DND-41 (cell line): ENCODE measurements around the gene HNRNPLL.
A peak's percentile ranks its signal among the peaks of the same experiment; 100 is the strongest.
"Not testable (repeated sequence)": the region's sequence is repeated elsewhere in the genome, so short reads cannot be mapped to it uniquely, and the experiment has no call there.

Source experiments
- ATAC-seq: fragments of 200-7000 bp; cut with Tn5 transposase; 3 replicates; pipeline ENCODE4 v1.9.1; 2021; ENCODE audit warnings: low read depth; ENCODE audit not compliant: insufficient read depth
- DNase-seq: peaks from one replicate; pipeline ENCODE4 v3.0.0-alpha.2; 2020
- H2AFZ ChIP-seq: 2 replicates; pipeline ENCODE4 v1.6.0; 2012; ENCODE audit warnings: low read depth, low read length
- H3K27ac ChIP-seq: 2 replicates; pipeline ENCODE4 v1.5.1; 2012; ENCODE audit warnings: low read length, inconsistent platforms
- H3K27me3 ChIP-seq: fragments of 200-600 bp; sonication (generic); 2 replicates; pipeline ENCODE4 v1.6.0; 2012; ENCODE audit warnings: low read length, mild to moderate bottlenecking, inconsistent platforms; ENCODE audit not compliant: insufficient read depth, poor library complexity
- H3K36me3 ChIP-seq: 2 replicates; pipeline ENCODE4 v1.5.1; 2012; ENCODE audit warnings: low read length, inconsistent platforms; ENCODE audit not compliant: insufficient read depth
- H3K4me1 ChIP-seq: 2 replicates; pipeline ENCODE4 v1.5.1; 2012; ENCODE audit warnings: mild to moderate bottlenecking, low read length; ENCODE audit not compliant: insufficient read depth
- H3K4me2 ChIP-seq: 2 replicates; pipeline ENCODE4 v1.6.0; 2012; ENCODE audit warnings: mild to moderate bottlenecking, moderate library complexity, low read length, inconsistent platforms; ENCODE audit not compliant: insufficient read depth
- H3K4me3 ChIP-seq, 2 experiments: fragments of 200-600 bp in 1 of 2; shearing (Covaris generic) in 1 of 2; 2 replicates each; pipeline ENCODE4 v1.5.1; 2012 to 2016; ENCODE audit warnings: inconsistent platforms in 2 of 2, low read length in 2 of 2, mild to moderate bottlenecking in 2 of 2, low read depth in 1 of 2, moderate library complexity in 1 of 2
- H3K79me2 ChIP-seq: 2 replicates; pipeline ENCODE4 v1.6.0; 2012; ENCODE audit warnings: low read length, inconsistent platforms; ENCODE audit not compliant: insufficient read depth
- H3K9ac ChIP-seq: 2 replicates; pipeline ENCODE4 v1.6.0; 2012; ENCODE audit warnings: low read depth, mild to moderate bottlenecking, inconsistent platforms, low read length, moderate library complexity
- H3K9me3 ChIP-seq: 2 replicates; pipeline ENCODE4 v1.5.1; 2012; ENCODE audit warnings: low read length, moderate library complexity, mild to moderate bottlenecking, inconsistent platforms; ENCODE audit not compliant: insufficient read depth, severe bottlenecking
- H4K20me1 ChIP-seq: 2 replicates; pipeline ENCODE4 v1.6.0; 2012; ENCODE audit warnings: low read length; ENCODE audit not compliant: insufficient read depth
- CTCF ChIP-seq: IDR thresholded peaks from 2 replicates; pipeline ENCODE4 v1.5.1; 2012; ENCODE audit warnings: borderline replicate concordance, low read length, moderate library complexity, mild to moderate bottlenecking; ENCODE audit not compliant: poor library complexity, severe bottlenecking; ENCODE audit errors: extremely low read depth
- EZH2 ChIP-seq: IDR thresholded peaks from 3 replicates; pipeline ENCODE4 v1.6.1; 2012; ENCODE audit warnings: borderline replicate concordance, low read depth, mild to moderate bottlenecking, moderate library complexity, low read length, inconsistent platforms; ENCODE audit not compliant: severe bottlenecking

The HNRNPLL gene

DNA sequence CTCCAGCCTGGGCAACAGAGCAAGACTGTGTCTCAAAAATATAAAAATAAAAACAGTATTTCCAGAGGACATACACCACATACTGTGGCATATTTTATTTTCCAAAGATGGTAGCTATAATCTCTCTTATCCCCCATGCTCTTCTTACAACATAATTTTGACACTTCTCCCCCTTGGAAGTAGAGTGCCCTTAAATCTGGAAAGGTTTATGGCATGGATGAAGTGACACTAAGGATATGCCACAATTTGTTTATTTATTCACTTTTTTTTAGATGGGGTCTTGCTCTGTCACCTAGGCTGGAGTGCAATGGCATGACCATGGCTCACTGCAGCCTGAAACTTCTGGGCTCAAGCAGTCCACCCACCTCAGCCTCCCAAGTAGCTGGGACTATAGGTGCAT is 56.7 kb downstream of the HNRNPLL start:
- no peak overlapping the region for H3K4me3 ChIP-seq
- no peak overlapping the region for H2AFZ ChIP-seq
- no peak for TF ChIP-seq CTCF
- TF ChIP-seq EZH2, result no peak
- H3K9me3 ChIP-seq, result peaks cover 3% of the 10 kb centered on the region
- ATAC-seq, result no peak
- H3K4me1 ChIP-seq, result peaks cover 27% of the 10 kb centered on the region
- no peaks in the 10 kb centered on the region for H3K79me2 ChIP-seq
- no peak overlapping the region for H3K9ac ChIP-seq
- H3K36me3 ChIP-seq, result no peaks in the 10 kb centered on the region
- no peak for DNase-seq
- no peak overlapping the region for H3K4me2 ChIP-seq
- H3K27ac ChIP-seq, result no peak overlapping the region
- no peaks in the 10 kb centered on the region for H3K27me3 ChIP-seq
- H4K20me1 ChIP-seq, result no peaks in the 10 kb centered on the region

DNA sequence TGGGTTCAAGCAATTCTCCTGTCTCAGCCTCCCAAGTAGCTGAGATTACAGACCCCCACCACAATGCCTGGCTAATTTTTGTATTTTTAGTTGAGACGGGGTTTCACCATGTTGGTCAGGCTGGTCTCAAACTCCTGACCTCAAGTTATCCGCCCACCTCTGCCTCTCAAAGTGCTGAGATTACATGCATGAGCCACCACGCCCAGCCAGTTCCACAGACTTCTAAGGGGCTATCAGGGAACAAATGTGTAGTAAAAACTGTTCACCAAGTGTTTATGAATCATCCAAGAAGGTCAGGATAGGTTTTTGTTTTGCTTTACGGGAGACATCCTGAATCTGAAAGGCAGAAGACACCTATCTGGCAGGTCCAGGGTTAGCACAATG is 60.5 kb downstream of the HNRNPLL start:
- H3K4me2 ChIP-seq, result peak overlapping the region; percentile 43
- not testable (repeated sequence) for H3K36me3 ChIP-seq, ATAC-seq, H3K79me2 ChIP-seq, DNase-seq, H3K9ac ChIP-seq, H3K9me3 ChIP-seq, H3K27me3 ChIP-seq, H2AFZ ChIP-seq, H3K4me3 ChIP-seq, H4K20me1 ChIP-seq
- H3K27ac ChIP-seq, result peak overlapping the region; percentile 0; the same call in 1 of the 2 replicates
- H3K4me1 ChIP-seq, result peaks cover 27% of the 10 kb centered on the region

GRCh38 chr2:38540580-38541286 is 62.0 kb downstream of the HNRNPLL start:
- TF ChIP-seq EZH2 (no peak), CTCF (no peak)
- peaks cover 5% of the 10 kb centered on the region for H3K27me3 ChIP-seq
- H3K4me1 ChIP-seq, result peaks cover 34% of the 10 kb centered on the region
- peaks cover 3% of the 10 kb centered on the region for H3K9me3 ChIP-seq
- H3K4me2 ChIP-seq, result no peak overlapping the region
- no peak overlapping the region for H3K9ac ChIP-seq
- ATAC-seq (no peak), DNase-seq (no peak)
- no peak overlapping the region for H3K27ac ChIP-seq
- H4K20me1 ChIP-seq, result 0 out of 2 replicates have a peak, but pooled peaks cover 3% of the 10 kb centered on the region
- no peaks in the 10 kb centered on the region for H3K36me3 ChIP-seq
- no peak overlapping the region for H3K4me3 ChIP-seq
- no peaks in the 10 kb centered on the region for H3K79me2 ChIP-seq
- no peak overlapping the region for H2AFZ ChIP-seq

DNA sequence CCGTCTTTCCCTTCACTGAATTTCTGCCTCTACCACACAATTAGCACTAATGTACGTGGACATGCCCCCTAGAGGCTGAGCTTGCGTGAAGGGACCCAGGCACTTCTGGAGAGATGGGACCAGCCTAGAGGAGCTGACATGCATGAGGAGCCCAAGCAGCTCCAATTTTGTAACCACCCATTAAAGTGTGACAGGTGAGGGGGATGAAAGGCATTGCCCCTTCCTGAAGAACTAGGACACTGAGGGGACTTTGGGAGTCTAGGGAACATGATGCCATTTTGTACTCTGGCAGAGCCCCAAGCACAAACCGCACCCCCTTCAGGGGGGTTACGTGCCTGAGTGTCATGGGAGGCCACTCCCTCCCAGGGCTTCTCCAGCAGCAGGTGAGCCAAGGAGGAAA is 63.6 kb downstream of the HNRNPLL start:
- DNase-seq (no peak), ATAC-seq (no peak)
- H3K36me3 ChIP-seq, result no peaks in the 10 kb centered on the region
- H3K27ac ChIP-seq, result no peak overlapping the region
- H3K9ac ChIP-seq, result no peak overlapping the region
- peaks cover 5% of the 10 kb centered on the region for H3K27me3 ChIP-seq
- no peak overlapping the region for H2AFZ ChIP-seq
- peaks cover 27% of the 10 kb centered on the region for H3K4me1 ChIP-seq
- no peaks in the 10 kb centered on the region for H3K9me3 ChIP-seq
- TF ChIP-seq EZH2 (no peak), CTCF (peak; percentile 18)
- H4K20me1 ChIP-seq, result 0 out of 2 replicates have a peak, but pooled peaks cover 3% of the 10 kb centered on the region
- H3K4me3 ChIP-seq, result no peak overlapping the region
- H3K79me2 ChIP-seq, result no peaks in the 10 kb centered on the region
- H3K4me2 ChIP-seq, result no peak overlapping the region
